HAP-1 (cell line): ENCODE results near the gene CHMP3.

Experiments used
- DNase-seq, 2 experiments: peaks; one replicate each; pipeline ENCODE4 v3.0.0-alpha.2; 2016 to 2020; ENCODE audit warnings: low spot score in 2 of 2
- H3K27me3 ChIP-seq: fragments of 250-450 bp; sonication (Bioruptor Pico); 2 replicates; pipeline ENCODE4 v1.5.1; 2020; ENCODE audit warnings: low read depth, mild to moderate bottlenecking, moderate library complexity
- H3K36me3 ChIP-seq: fragments of 250-450 bp; sonication (Bioruptor Pico); replicated peaks from 2 replicates; pipeline ENCODE4 v1.5.1; 2020; ENCODE audit warnings: mild to moderate bottlenecking
- H3K4me1 ChIP-seq: fragments of 250-450 bp; sonication (Bioruptor Pico); 2 replicates; pipeline ENCODE4 v1.5.1; 2020; ENCODE audit warnings: mild to moderate bottlenecking
- H3K4me3 ChIP-seq: fragments of 250-450 bp; sonication (Bioruptor Pico); 2 replicates; pipeline ENCODE4 v1.5.1; 2020; ENCODE audit warnings: mild to moderate bottlenecking, moderate library complexity
- H3K9me3 ChIP-seq: fragments of 250-450 bp; sonication (Bioruptor Pico); 2 replicates; pipeline ENCODE4 v1.5.1; 2020; ENCODE audit warnings: mild to moderate bottlenecking, moderate library complexity
- in situ Hi-C: fragments of 300-500 bp; cut with MboI; formaldehyde crosslinking; loops from 3 replicates; pipeline ENCODE4 v1.14.3; 2020; ENCODE audit warnings: low sequenced_read_pairs, inconsistent platforms, mixed read lengths

The CHMP3 gene

GRCh38 chr2:86454238-86454637, 109.0 kb downstream of the CHMP3 start:
- in situ Hi-C loops: no loop called here
- peaks cover 7% of the 10 kb centered on the region for H3K4me1 ChIP-seq
- H3K27me3 ChIP-seq: no peaks in the 10 kb centered on the region
- no peak overlapping the region for H3K4me3 ChIP-seq
- no peak for DNase-seq
- peaks cover 41% of the 10 kb centered on the region for H3K36me3 ChIP-seq
- H3K9me3 ChIP-seq: no peaks in the 10 kb centered on the region

- Histone ChIP-seq H3K9me3 (no peaks in the 10 kb centered on the region), H3K27me3 (no peaks in the 10 kb centered on the region), H3K4me1 (peaks cover 11% of the 10 kb centered on the region), H3K36me3 (peaks cover 39% of the 10 kb centered on the region), H3K4me3 (no peak overlapping the region)
- in situ Hi-C loops: no loop called here
- peak; percentile 15 to 33 for DNase-seq
These were observed 109.4 kb downstream of the CHMP3 start for GRCh38 chr2:86453836-86454235.
